Naive thymus-derived CD8-positive, alpha-beta T cell (primary cell): ENCODE data around the gene ZNF480. TPM values are rescaled to one million over a fixed set of nuclear protein-coding genes. Genes with fewer than 3 reads are reported as not detected.
"Not testable (repeated sequence)": the region's sequence is repeated elsewhere in the genome, so short reads cannot be mapped to it uniquely, and the experiment has no call there.

Experiments used
- ATAC-seq, 2 donors: fragments of 150-1000 bp; cut with Tn5 transposase in 1 of 2; sonication (Bioruptor Pico), chemical (Tn5 transposase) in 1 of 2; 1 replicate in 1 of 2; 2 replicates in 1 of 2; pipeline ENCODE4 v1.10.0; 2021; ENCODE audit warnings: mild to moderate bottlenecking in 2 of 2, moderate library complexity in 2 of 2
- POLR2A ChIA-PET: fragments of 350-600 bp; sonication (Branson Sonifier 250); formaldehyde crosslinking; loops from one replicate; lab custom pipeline; 2021; ENCODE audit warnings: antibody characterized with exemption; lab: Charles Lee
- DNase-seq, 10 donors: peaks; one replicate each; pipeline versions ENCODE4 v3.0.0 to v3.0.0-alpha.2; 2020 to 2022
- H3K27ac Mint-ChIP-seq, 10 donors: one replicate each; pipeline ENCODE4 v1.8.0; 2020 to 2022; ENCODE audit warnings: mild to moderate bottlenecking in 10 of 10, mixed read lengths in 10 of 10, moderate library complexity in 4 of 10, inconsistent platforms in 1 of 10
- H3K27me3 Mint-ChIP-seq, 5 donors: one replicate each; pipeline ENCODE4 v1.8.0; 2021 to 2022; ENCODE audit warnings: mixed read lengths in 5 of 5
- H3K36me3 Mint-ChIP-seq, 3 donors: one replicate each; pipeline ENCODE4 v1.8.0; 2020 to 2022; ENCODE audit warnings: mixed read lengths in 3 of 3, mild to moderate bottlenecking in 2 of 3, inconsistent platforms in 1 of 3
- H3K4me1 Mint-ChIP-seq, 4 donors: one replicate each; pipeline ENCODE4 v1.8.0; 2021 to 2022; ENCODE audit warnings: mixed read lengths in 4 of 4
- H3K4me3 Mint-ChIP-seq, 10 donors: one replicate each; pipeline ENCODE4 v1.8.0; 2020 to 2022; ENCODE audit warnings: mild to moderate bottlenecking in 10 of 10, mixed read lengths in 10 of 10, moderate library complexity in 6 of 10, inconsistent platforms in 1 of 10
- H3K9me3 Mint-ChIP-seq, 9 donors: one replicate each; pipeline ENCODE4 v1.8.0; 2020 to 2022; ENCODE audit warnings: mixed read lengths in 9 of 9, mild to moderate bottlenecking in 3 of 9, inconsistent platforms in 1 of 9, moderate library complexity in 1 of 9
- polyA plus RNA-seq, 3 donors: library from polyadenylated mRNA; unstranded; fragments of 300-500 nt; fragmentation: Illumina TruSeq; gene quantifications; one replicate each; pipeline ENCODE4 v1.2.3, GENCODE V29; 2021
- total RNA-seq, 8 experiments: library from RNA in 2 of 8; stranded (reverse) in 2 of 8; gene quantifications; one replicate each; pipeline ENCODE4 v1.2.3 and lab custom pipeline; 2021 to 2026

The ZNF480 gene
- total and polyA plus RNA-seq, 5 experiments from 2014 or later, result 22.6 to 30.2 (median 28.2) TPM

- POLR2A ChIA-PET, result no interaction called here
- Mint-ChIP-seq H3K27me3 (no peaks in the 10 kb centered on the region), H3K4me1 (peaks cover 0 to 5% (median 1%) of the 10 kb centered on the region in 4 donors), H3K9me3 (peaks cover 7 to 88% (median 33%) of the 10 kb centered on the region in 9 donors), H3K36me3 (peaks cover 40 to 66% (median 47%) of the 10 kb centered on the region in 3 donors), H3K4me3 (no peak overlapping the region), H3K27ac (no peak overlapping the region)
- DNase-seq (no peak), ATAC-seq (no peak)
Measured at GRCh38 chr19:52291781-52292180, 5.2 kb upstream of the ZNF480 start.

GRCh38 chr19:52292946-52293345 is 4.0 kb upstream of the ZNF480 start:
- H3K27me3 Mint-ChIP-seq, H3K4me3 Mint-ChIP-seq, H3K27ac Mint-ChIP-seq, DNase-seq, ATAC-seq: not testable (repeated sequence)
- Mint-ChIP-seq H3K9me3 (peaks cover 7 to 86% (median 27%) of the 10 kb centered on the region in 9 donors), H3K36me3 (peaks cover 40 to 63% (median 44%) of the 10 kb centered on the region in 3 donors), H3K4me1 (peaks cover 9 to 14% (median 10%) of the 10 kb centered on the region in 4 donors)
- POLR2A ChIA-PET, result interaction anchor here (0.7 kb wide), 1 partner anchor 45 kb away, joined by 3 read pairs; no protein-coding TSS in a partner anchor

GRCh38 chr19:52296400-52296772 is 583 bp upstream of the ZNF480 start:
- peaks cover 46 to 67% (median 52%) of the 10 kb centered on the region in 3 donors for H3K36me3 Mint-ChIP-seq
- H3K27ac Mint-ChIP-seq, result peak overlapping the region in 8 of 10 donors; percentile 62 to 94 (median 78)
- DNase-seq, result no peak
- H3K9me3 Mint-ChIP-seq, result peaks cover 9 to 86% (median 37%) of the 10 kb centered on the region in 9 donors
- peaks cover 14 to 28% (median 20%) of the 10 kb centered on the region in 4 donors for H3K4me1 Mint-ChIP-seq
- peak in 1 of 2 donors; percentile 8 for ATAC-seq
- H3K27me3 Mint-ChIP-seq, result no peaks in the 10 kb centered on the region
- POLR2A ChIA-PET, result interaction anchor here (1.1 kb wide), 1 partner anchor 102 kb away, joined by 3 read pairs; no protein-coding TSS in a partner anchor
- peak overlapping the region; percentile 74 to 89 (median 83) for H3K4me3 Mint-ChIP-seq

GRCh38 chr19:52297601-52298364 is 814 bp downstream of the ZNF480 start:
- H3K9me3 Mint-ChIP-seq, result peaks cover 15 to 86% (median 34%) of the 10 kb centered on the region in 9 donors
- peak overlapping the region; percentile 94 to 99 (median 98) for H3K27ac Mint-ChIP-seq
- peaks cover 14 to 28% (median 20%) of the 10 kb centered on the region in 4 donors for H3K4me1 Mint-ChIP-seq
- peak overlapping the region; percentile 86 to 98 (median 97) for H3K4me3 Mint-ChIP-seq
- H3K27me3 Mint-ChIP-seq, result no peaks in the 10 kb centered on the region
- DNase-seq (peak in 1 of 10 donors; percentile 5), ATAC-seq (no peak)
- peaks cover 54 to 68% (median 58%) of the 10 kb centered on the region in 3 donors for H3K36me3 Mint-ChIP-seq
- POLR2A ChIA-PET, result interaction anchor here (0.7 to 1.2 kb wide), 3 partner anchors 15 to 82 kb away, joined by 3 to 4 read pairs (median 3); partner anchors contain the start of gene ZNF766

- H3K9me3 Mint-ChIP-seq, result peaks cover 7 to 95% (median 39%) of the 10 kb centered on the region in 9 donors
- H3K36me3 Mint-ChIP-seq, result peaks cover 52 to 89% (median 88%) of the 10 kb centered on the region in 3 donors
- H3K4me1 Mint-ChIP-seq, result no peaks in the 10 kb centered on the region
- H3K27me3 Mint-ChIP-seq, result no peaks in the 10 kb centered on the region
- H3K27ac Mint-ChIP-seq, result peak overlapping the region in 1 of 10 donors; percentile 51
- ATAC-seq (no peak), DNase-seq (peak in 3 of 10 donors; percentile 14 to 18 (median 18))
- no peak overlapping the region for H3K4me3 Mint-ChIP-seq
- POLR2A ChIA-PET, result interaction anchor here (0.5 kb wide), 1 partner anchor 66 kb away, joined by 3 read pairs; no protein-coding TSS in a partner anchor
Measured at GRCh38 chr19:52307275-52307674, 10.3 kb downstream of the ZNF480 start.

GRCh38 chr19:52322429-52322828 is 25.5 kb downstream of the ZNF480 start:
- ATAC-seq, result no peak
- POLR2A ChIA-PET, result no interaction called here
- peaks cover 0 to 3% (median 0%) of the 10 kb centered on the region in 4 donors for H3K4me1 Mint-ChIP-seq

GRCh38 chr19:52331757-52332156 is 34.8 kb downstream of the ZNF480 start:
- Mint-ChIP-seq H3K4me3 (no peak overlapping the region), H3K9me3 (peaks cover 0 to 96% (median 35%) of the 10 kb centered on the region in 9 donors), H3K4me1 (peaks cover 5 to 9% (median 8%) of the 10 kb centered on the region in 4 donors), H3K36me3 (peaks cover 2 to 48% (median 34%) of the 10 kb centered on the region in 3 donors), H3K27me3 (no peaks in the 10 kb centered on the region), H3K27ac (no peak overlapping the region)
- POLR2A ChIA-PET, result no interaction called here
- ATAC-seq (no peak), DNase-seq (peak in 1 of 10 donors; percentile 6)

More at GRCh38 chr19:52322429-52322828, 25.5 kb downstream of the ZNF480 start:
- Mint-ChIP-seq H3K9me3 (peaks cover 0 to 99% (median 56%) of the 10 kb centered on the region in 9 donors), H3K27ac (no peak overlapping the region), H3K36me3 (peaks cover 56 to 85% (median 59%) of the 10 kb centered on the region in 3 donors), H3K27me3 (no peaks in the 10 kb centered on the region), H3K4me3 (peak overlapping the region in 1 of 10 donors; percentile 20)
- DNase-seq, result no peak

GRCh38 chr19:52335768-52336116 is 38.8 kb downstream of the ZNF480 start:
- ATAC-seq, result peak in 1 of 2 donors; percentile 38
- POLR2A ChIA-PET, result interaction anchor here (0.6 to 1.3 kb wide), 2 partner anchors 34 to 404 kb away, joined by 5 to 6 read pairs; partner anchors contain the start of gene ZNF880
- H3K27me3 Mint-ChIP-seq, result no peaks in the 10 kb centered on the region
- no peak for DNase-seq
- peaks cover 15 to 52% (median 44%) of the 10 kb centered on the region in 3 donors for H3K36me3 Mint-ChIP-seq
- peak overlapping the region; percentile 93 to 99 (median 97) for H3K27ac Mint-ChIP-seq
- peaks cover 0 to 77% (median 33%) of the 10 kb centered on the region in 9 donors for H3K9me3 Mint-ChIP-seq
- peaks cover 12 to 17% (median 15%) of the 10 kb centered on the region in 4 donors for H3K4me1 Mint-ChIP-seq
- peak overlapping the region; percentile 93 to 99 (median 97) for H3K4me3 Mint-ChIP-seq

- DNase-seq (peak; percentile 73 to 93 (median 85)), ATAC-seq (peak; percentile 92 to 96)
- H3K27me3 Mint-ChIP-seq, result no peaks in the 10 kb centered on the region
- POLR2A ChIA-PET, result interaction anchor here (1.3 kb wide), 1 partner anchor 33 kb away, joined by 6 read pairs; the partner anchor contains the start of gene ZNF880
- H3K36me3 Mint-ChIP-seq, result peaks cover 15 to 54% (median 38%) of the 10 kb centered on the region in 3 donors
- H3K4me3 Mint-ChIP-seq, result peak within 1 kb of the TSS; percentile 93 to 99 (median 97)
- H3K27ac Mint-ChIP-seq, result peak within 1 kb of the TSS; percentile 93 to 99 (median 97)
- H3K9me3 Mint-ChIP-seq, result peaks cover 0 to 76% (median 27%) of the 10 kb centered on the region in 9 donors
- H3K4me1 Mint-ChIP-seq, result peaks cover 12 to 17% (median 15%) of the 10 kb centered on the region in 4 donors
Measured at GRCh38 chr19:52336117-52336790, 39.3 kb downstream of the ZNF480 start, which contains the start of gene ZNF610. TSS of gene ZNF610 (plus strand) at chr19:52336243. CDS start at chr19:52349173, 12,930 bp downstream.

- POLR2A ChIA-PET, result interaction anchor here (1.3 kb wide), 1 partner anchor 33 kb away, joined by 6 read pairs; the partner anchor contains the start of gene ZNF880
- ATAC-seq, result no peak
- Mint-ChIP-seq H3K4me3 (peak overlapping the region; percentile 93 to 99 (median 97)), H3K9me3 (peaks cover 0 to 70% (median 24%) of the 10 kb centered on the region in 9 donors), H3K36me3 (peaks cover 15 to 50% (median 34%) of the 10 kb centered on the region in 3 donors), H3K27ac (peak overlapping the region; percentile 93 to 99 (median 97)), H3K4me1 (peaks cover 12 to 17% (median 15%) of the 10 kb centered on the region in 4 donors), H3K27me3 (no peaks in the 10 kb centered on the region)
- peak in 1 of 10 donors; percentile 6 for DNase-seq
Measured at GRCh38 chr19:52336791-52337381, 39.9 kb downstream of the ZNF480 start.

- ATAC-seq, POLR2A ChIA-PET, H3K27me3 Mint-ChIP-seq, DNase-seq, H3K27ac Mint-ChIP-seq: not testable (repeated sequence)
- Mint-ChIP-seq H3K4me1 (peaks cover 12 to 22% (median 18%) of the 10 kb centered on the region in 4 donors), H3K9me3 (peaks cover 0 to 70% (median 22%) of the 10 kb centered on the region in 9 donors), H3K4me3 (peak overlapping the region in 1 of 10 donors; percentile 10), H3K36me3 (peaks cover 15 to 31% (median 17%) of the 10 kb centered on the region in 3 donors)
Measured at GRCh38 chr19:52339022-52339421, 42.1 kb downstream of the ZNF480 start.
